Body of pancreas (tissue), 4 donors: ENCODE measurements around the gene ZNF93.
"Not testable (repeated sequence)": the region's sequence is repeated elsewhere in the genome, so short reads cannot be mapped to it uniquely, and the experiment has no call there.

Experiments used
- CTCF ChIP-seq, 7 experiments: fragments of 450-650 bp in 4 of 7; fragments of 200-600 bp in 3 of 7; sonication (generic) in 3 of 7; IDR thresholded peaks; one replicate each; pipeline ENCODE4 v1.5.1; 2016 to 2019; ENCODE audit warnings: antibody characterized with exemption in 7 of 7
- POLR2A ChIP-seq, 3 donors: fragments of 450-650 bp; IDR thresholded peaks; one replicate each; pipeline ENCODE4 v1.6.1; 2016; ENCODE audit warnings: antibody characterized with exemption in 3 of 3, mild to moderate bottlenecking in 2 of 3

- not testable (repeated sequence) for TF ChIP-seq CTCF, POLR2A (IDR thresholded peaks at IDR 0.05)
Observed at GRCh38 chr19:19957766-19958165, 57.0 kb downstream of the ZNF93 start.
